Neural progenitor cell (in vitro differentiated cells): ENCODE results near the gene ZNF423.

ENCODE experiments used
- CTCF ChIP-seq: fragments of 200-600 bp; sonication (generic); IDR thresholded peaks from 2 replicates; pipeline ENCODE4 v1.5.1; 2017; ENCODE audit warnings: antibody characterized with exemption, mild to moderate bottlenecking
- EZH2 ChIP-seq: fragments of 200-600 bp; sonication (generic); IDR thresholded peaks from 2 replicates; pipeline ENCODE4 v1.6.1; 2017; ENCODE audit warnings: antibody characterized with exemption, mild to moderate bottlenecking, moderate library complexity
- EZH2phosphoT487 ChIP-seq: fragments of 200-600 bp; sonication (generic); IDR thresholded peaks from 2 replicates; pipeline ENCODE4 v1.6.1; 2017; ENCODE audit warnings: antibody characterized with exemption

- TF ChIP-seq CTCF = no peak
- TF ChIP-seq EZH2 = no peak
- TF ChIP-seq EZH2phosphoT487 = no peak
These were observed 45.1 kb downstream of the ZNF423 start for GRCh38 chr16:49810831-49811230.
